Stimulated activated naive CD4-positive, alpha-beta T cell treated with Interleukin-2 at 50 U/mL for 16 hours (primary cell): ENCODE data around the gene CTNNBL1.

ENCODE experiments used
- DNase-seq: peaks from one replicate; lab custom pipeline; 2025; lab: John Stamatoyannopoulos, UW

Gene CTNNBL1

DNA sequence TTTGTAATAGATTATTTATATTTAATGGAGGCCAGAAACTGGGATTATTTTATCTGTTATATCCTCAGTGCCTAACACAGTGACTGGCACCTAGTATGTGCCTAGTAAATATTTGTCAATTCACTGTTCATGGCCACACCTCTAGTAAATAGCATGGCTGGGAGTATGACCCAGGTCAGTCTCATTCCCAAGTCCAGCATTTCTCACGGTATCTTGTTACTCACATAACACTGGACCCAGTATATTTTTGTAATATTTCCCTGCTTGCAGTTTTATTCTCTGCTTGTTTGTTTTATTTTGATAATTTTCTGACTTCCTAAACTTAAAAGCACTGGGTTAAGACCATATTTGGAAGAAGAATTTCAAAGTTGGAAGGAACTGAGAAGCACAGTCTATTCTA lies 47.7 kb downstream of the CTNNBL1 start:
- DNase-seq: no peak

DNA sequence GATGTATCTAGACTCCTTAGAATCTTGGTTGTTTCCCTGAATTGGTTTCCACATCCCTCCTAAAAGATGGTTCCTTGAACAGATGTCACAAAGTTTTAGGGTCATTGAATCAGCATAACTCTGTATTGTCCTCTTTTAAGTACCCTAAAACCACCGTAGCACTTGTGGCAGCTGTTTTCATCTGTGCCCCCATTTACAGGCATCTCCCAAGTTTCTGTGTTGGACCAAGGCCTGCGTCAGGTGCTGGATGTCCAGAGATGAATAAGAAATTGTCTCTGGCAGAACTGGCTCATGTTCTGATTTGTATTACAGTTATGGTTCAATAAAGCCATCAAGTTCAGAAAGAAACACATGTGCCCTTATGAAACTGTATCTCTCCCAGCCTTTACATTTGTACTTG lies 48.3 kb downstream of the CTNNBL1 start:
- no peak for DNase-seq

- DNase-seq: no peak
These were observed 50.5 kb downstream of the CTNNBL1 start for GRCh38 chr20:37744347-37744746.

DNA sequence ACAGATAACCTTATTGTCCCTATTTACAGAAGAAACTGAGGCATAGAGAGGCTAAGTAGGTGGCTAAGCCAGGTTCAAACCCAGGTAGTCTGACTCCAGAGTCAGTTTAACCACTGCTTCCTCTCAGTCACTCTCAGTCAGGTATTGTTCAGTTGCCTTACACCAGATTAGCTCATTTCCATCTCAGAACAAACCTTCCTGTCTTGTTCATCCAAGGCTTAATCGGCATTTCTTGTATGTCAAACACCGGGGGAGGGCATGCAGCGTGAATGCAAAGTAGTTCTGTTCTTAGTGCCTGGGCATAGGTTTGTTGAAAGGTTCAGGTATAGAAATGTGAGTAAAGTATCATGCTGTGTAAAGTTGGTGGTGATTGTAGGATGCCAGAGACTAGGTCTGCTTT lies 51.7 kb downstream of the CTNNBL1 start:
- DNase-seq: no peak

GRCh38 chr20:37748015-37748414 lies 54.2 kb downstream of the CTNNBL1 start:
- DNase-seq: no peak

GRCh38 chr20:37749218-37749617 lies 55.4 kb downstream of the CTNNBL1 start:
- DNase-seq: no peak

DNA sequence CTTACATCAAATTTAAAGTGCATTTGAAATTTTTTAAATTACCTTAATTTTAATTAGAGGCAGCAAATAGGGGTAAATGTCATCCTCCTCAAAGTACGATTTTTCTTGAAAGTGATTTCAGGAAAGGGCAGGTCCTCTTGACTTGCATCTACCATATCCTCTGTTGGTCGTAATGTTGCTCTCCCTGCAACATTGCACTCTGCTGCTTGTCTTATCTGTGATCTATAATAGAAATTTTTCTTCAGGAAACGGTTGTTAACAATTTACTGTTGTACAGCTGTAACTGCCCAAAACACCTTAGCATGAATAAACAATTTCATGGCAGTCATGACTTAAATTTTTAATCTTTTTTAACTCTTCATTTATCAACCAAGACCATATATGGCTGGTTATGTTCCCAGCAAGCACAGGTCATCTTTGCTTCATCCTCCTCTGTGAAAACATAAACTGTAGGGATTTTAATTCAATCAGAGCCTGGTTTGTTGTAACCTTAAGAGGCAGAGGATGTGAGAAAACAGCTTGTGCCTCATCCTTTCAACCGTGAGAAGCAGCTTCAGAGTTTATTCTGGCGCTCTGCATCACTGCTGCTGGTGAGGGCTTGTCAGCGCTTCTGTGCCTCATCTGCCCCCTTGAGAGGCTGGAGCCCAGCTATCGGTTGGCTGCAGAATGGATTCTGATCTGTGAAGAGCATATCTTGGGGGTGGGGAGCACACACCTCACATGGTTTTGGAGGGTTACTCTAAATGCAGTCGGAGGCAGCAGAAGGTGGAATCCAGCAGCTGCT lies 56.0 kb downstream of the CTNNBL1 start:
- DNase-seq: no peak

- no peak for DNase-seq
These were observed 61.8 kb downstream of the CTNNBL1 start for GRCh38 chr20:37755665-37756064.

- no peak for DNase-seq
These were observed 62.4 kb downstream of the CTNNBL1 start for GRCh38 chr20:37756234-37756633.

GRCh38 chr20:37757550-37757949 lies 63.7 kb downstream of the CTNNBL1 start:
- no peak for DNase-seq

DNA sequence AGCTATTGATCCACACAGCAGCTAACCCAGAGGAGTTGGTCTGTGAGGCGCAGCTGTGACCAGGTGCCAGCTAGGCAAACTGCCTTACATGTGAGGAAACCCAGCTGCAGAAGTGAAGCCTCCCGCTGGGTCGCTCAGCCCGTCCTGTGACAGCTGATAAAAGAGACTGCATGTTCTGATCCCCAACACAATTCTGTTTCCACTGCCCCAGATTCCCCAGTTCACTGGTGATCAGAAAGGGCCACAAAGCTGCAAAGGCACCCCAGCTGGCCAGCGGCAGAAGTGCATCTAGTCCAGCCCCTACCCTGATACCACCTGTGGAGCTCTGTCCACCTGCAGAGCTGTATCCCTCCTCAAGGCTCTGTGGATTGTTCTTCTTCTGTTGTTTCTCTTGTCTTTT lies 64.5 kb downstream of the CTNNBL1 start:
- DNase-seq: no peak

DNA sequence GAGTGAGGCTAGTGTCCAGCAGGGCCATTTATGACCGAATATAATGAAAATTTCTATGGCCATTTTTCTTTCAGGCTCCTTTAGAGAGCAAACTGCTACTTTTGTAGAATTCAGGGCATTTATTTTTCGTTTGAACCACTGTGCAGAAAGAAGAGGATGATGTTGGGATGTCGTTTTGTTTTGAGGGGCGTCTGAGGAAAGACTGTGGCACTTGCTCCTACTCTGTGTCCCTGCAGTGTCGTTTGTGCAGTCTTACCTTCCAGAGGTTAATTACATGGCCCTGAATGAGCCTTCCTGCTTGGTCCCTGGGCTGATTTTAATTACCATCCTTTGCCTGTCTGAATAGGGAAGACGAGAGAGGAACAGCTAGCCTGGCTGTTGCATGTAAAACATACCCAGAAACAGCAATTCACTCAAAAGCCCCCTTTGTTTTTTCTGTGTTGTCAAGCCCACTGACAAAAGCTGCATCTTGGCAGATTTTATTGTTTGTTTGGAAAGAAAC lies 65.3 kb downstream of the CTNNBL1 start:
- no peak for DNase-seq

GRCh38 chr20:37759761-37760209 lies 66.0 kb downstream of the CTNNBL1 start:
- DNase-seq: no peak

DNA sequence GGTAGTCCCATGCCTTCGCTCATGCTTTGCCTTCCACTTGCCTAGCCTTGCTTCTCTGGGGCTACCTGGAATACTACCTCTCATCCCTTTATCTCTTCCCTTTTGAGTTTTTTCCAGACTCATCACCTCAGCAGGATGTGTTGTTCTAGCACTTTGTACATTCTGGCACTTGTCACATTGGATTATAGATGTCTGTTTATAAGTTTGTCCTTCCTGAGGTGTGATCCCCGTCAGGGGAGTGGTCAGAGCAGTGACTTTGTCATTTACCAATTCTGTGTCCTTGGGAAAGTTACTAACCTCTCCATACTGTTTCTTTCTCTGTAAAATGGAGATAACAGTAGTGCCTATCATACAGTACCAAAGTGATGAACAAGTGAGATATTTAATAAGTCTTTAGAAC lies 66.5 kb downstream of the CTNNBL1 start:
- DNase-seq: no peak

DNA sequence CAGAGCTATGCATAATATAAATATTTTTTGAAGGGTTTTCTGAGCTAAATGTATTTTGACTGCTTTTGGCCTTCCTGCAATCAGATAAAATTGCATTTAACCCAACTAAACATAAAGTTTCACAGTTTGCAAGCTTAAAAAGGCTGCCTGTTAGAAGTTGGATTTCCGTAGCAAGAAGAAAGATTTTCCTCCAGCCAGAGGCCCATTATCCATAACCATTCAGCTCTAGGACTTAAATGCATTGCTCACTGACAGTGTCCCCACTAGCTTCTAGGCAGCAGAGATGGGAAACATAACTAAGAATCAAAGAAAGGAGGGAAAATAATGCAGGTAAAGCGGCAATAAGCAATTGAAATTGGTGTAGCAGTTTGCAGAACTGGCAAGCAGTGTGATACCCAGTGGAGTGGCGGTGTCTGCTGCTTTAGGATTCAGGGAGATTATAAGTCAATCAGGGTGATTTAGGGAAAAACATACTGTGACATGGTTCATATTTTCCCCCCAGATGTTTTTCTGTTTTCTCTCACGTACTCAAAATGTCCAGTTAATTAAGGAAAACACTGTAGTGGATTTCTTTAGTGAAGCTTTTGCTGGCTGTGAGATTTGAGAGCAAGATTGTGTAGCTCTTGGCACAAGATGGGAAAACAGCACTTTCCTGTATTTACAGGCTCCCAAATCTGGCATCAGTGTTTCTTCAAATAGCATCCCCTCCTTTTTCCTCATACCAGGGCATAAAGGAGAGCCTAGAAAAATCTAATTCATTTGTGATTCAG lies 69.1 kb downstream of the CTNNBL1 start:
- no peak for DNase-seq

DNA sequence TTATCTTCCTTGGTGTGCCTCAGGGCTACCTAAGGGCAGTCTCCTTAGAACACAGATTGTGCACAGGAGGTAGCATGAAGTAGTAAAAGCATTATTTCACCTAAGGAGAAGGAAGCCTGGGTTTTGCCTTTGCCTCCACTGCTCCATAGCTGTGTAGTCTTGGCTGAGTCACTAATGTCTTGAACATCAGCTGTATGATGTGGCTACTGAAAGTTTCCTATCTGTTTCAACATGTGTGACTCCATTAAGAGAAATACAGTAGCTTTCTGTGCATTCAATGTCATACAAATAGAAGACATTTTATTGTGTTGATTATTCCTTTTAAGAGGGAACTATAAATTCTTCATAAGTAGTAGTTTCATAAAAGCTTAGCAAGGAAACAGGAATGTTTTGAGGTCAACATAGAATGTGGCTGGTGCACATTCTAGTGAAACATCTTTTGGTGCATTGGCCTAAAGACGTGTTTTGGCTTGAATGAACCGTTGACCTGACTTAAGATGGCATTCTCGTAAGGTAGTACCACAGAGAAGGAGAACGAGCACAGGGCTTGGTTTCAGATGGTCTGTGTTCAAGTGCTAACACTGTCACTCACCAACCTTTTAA lies 70.6 kb downstream of the CTNNBL1 start:
- DNase-seq: no peak

GRCh38 chr20:37770908-37771307 lies 77.1 kb downstream of the CTNNBL1 start:
- no peak for DNase-seq

GRCh38 chr20:37773291-37773826 lies 79.5 kb downstream of the CTNNBL1 start:
- no peak for DNase-seq

GRCh38 chr20:37774156-37774555 lies 80.3 kb downstream of the CTNNBL1 start:
- DNase-seq: no peak

GRCh38 chr20:37775200-37775599 lies 81.4 kb downstream of the CTNNBL1 start:
- no peak for DNase-seq

GRCh38 chr20:37776049-37776448 lies 82.2 kb downstream of the CTNNBL1 start:
- no peak for DNase-seq

GRCh38 chr20:37776526-37776925 lies 82.7 kb downstream of the CTNNBL1 start:
- no peak for DNase-seq
